Gastrocnemius medialis (tissue), 4 donors: ENCODE data around the gene CDK18.

Source experiments
- CTCF ChIP-seq, 5 experiments: fragments of 450-650 bp in 3 of 5; fragments of 200-600 bp in 2 of 5; sonication (generic) in 2 of 5; IDR thresholded peaks in 4 of 5; conservative IDR thresholded peaks in 1 of 5; 1 replicate in 4 of 5; 2 replicates in 1 of 5; pipeline ENCODE4 v1.5.1; 2016 to 2019; ENCODE audit warnings: antibody characterized with exemption in 5 of 5, mild to moderate bottlenecking in 3 of 5, moderate library complexity in 3 of 5
- POLR2A ChIP-seq, 2 donors: fragments of 450-650 bp; IDR thresholded peaks; one replicate each; pipeline ENCODE4 v1.6.1; 2017; ENCODE audit warnings: antibody characterized with exemption in 2 of 2, mild to moderate bottlenecking in 2 of 2, moderate library complexity in 2 of 2

GRCh38 chr1:205505791-205506190 is 1.3 kb downstream of the CDK18 start:
- TF ChIP-seq CTCF (IDR thresholded peaks at IDR 0.05 in 4 of 5, conservative IDR thresholded peaks at IDR 0.05 in 1 of 5), result no peak
- no peak for TF ChIP-seq POLR2A (IDR thresholded peaks at IDR 0.05)
